ENCODE measurements around the gene ZFYVE9.
"Not testable (repeated sequence)": the region's sequence is repeated elsewhere in the genome, so short reads cannot be mapped to it uniquely, and the experiment has no call there.

ZFYVE9 gene

GRCh38 chr1:52368383-52369172 is 226.7 kb downstream of the ZFYVE9 start:
- DNase-seq (ENCODE audit: low spot score): peak; percentile 68

DNA sequence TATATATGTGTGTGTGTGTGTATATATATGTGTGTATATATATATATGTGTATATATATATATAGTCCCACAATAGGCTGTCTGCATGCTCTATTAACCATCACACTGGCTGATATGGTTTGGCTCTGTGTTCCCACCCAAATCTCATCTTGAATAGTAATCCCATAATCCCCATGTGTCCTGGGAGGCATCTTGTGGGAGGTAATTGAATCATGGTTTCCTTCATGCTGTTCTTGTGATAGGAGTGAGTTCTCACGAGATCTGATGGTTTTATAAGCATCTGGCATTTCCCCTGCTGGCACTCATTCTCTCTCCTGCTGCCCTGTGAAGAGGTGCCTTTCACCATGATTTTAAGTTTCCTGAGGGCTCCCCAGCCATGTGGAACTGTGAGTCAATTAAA is 228.0 kb downstream of the ZFYVE9 start:
- not testable (repeated sequence) for DNase-seq (ENCODE audit: low spot score)

DNA sequence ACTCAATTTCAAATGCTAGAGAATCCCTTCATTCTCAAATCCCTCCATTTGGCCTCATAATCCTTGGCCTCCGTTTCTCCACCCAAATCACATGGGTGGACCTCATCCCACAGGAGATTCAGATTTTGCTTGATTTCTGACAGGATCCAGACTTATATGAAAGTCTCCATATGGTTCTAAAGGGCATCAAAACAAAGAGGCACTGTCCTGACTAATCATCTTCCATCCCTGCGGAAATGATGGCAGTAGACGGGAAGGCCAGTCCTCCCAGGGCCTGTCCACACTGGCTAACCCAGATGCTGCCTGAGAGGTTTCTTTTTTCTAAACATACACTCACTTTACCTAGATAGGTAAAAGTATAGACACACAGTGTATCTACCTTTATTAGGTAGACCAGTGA is 243.5 kb downstream of the ZFYVE9 start:
- DNase-seq (ENCODE audit: low spot score): no peak

GRCh38 chr1:52386458-52386857 is 244.6 kb downstream of the ZFYVE9 start:
- no peak for DNase-seq (ENCODE audit: low spot score)

DNA sequence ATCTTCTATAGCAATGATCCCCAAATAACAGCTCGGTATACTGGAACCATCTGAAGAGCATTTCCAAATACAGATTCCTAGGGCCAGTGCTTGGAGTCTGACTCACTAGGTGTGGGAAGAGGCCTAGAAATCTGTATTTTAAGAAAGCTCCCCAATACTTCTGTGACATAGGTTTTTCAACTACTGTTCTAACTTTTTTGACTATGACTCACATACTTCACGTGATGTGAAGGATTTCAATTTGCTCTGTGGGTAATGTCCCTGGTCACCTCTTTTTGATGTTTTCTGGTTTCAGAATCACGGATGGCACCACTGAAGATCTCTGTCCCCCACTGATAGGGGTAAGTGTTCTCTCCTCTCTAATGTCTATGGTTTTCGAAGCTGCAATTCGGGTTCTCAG is 251.3 kb downstream of the ZFYVE9 start:
- DNase-seq (ENCODE audit: low spot score): no peak
